Putamen (tissue), 1 donor: ENCODE measurements around the gene KIF4A.

Source experiments
- DNase-seq: peaks from one replicate; pipeline ENCODE4 v3.0.0-alpha.2; 2016; ENCODE audit warnings: low spot score

KIF4A gene

DNA sequence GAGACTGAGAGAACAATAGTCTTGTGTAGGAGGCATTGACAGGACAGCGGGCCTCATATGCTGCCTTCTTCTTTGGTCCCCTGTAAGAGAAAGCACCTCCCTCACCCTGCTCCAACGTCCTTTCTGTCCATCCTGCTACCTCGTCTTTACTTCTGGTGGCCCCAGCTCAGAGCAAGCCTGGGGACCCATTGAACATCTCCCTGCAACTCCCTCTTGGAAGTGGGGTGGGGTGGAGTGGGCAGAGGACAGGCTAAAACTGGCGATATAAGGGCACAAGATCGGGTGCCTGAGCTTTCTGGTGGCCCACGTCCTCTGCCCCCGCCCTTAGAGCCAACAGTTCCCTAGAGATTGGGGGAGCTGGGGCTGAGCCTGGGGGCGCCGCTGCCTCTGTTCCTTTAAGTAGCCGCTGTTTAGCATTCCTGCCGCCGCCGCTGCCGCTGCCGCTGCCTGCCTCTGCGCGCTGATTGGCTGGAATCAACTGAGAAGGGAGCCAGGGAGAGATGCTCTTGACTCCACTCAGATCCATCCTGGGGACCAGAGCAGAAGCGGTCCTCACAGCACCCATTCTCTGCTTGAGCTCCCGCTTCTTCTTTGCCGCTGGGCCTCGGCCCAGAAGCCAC is 154.5 kb downstream of the KIF4A start, which contains the start of gene DLG3:
DLG3 (plus strand) TSS at position 510 of the 620 bp plus-strand sequence. CDS start 367 bp downstream, outside the sequence.
- peak; percentile 74 for DNase-seq

DNA sequence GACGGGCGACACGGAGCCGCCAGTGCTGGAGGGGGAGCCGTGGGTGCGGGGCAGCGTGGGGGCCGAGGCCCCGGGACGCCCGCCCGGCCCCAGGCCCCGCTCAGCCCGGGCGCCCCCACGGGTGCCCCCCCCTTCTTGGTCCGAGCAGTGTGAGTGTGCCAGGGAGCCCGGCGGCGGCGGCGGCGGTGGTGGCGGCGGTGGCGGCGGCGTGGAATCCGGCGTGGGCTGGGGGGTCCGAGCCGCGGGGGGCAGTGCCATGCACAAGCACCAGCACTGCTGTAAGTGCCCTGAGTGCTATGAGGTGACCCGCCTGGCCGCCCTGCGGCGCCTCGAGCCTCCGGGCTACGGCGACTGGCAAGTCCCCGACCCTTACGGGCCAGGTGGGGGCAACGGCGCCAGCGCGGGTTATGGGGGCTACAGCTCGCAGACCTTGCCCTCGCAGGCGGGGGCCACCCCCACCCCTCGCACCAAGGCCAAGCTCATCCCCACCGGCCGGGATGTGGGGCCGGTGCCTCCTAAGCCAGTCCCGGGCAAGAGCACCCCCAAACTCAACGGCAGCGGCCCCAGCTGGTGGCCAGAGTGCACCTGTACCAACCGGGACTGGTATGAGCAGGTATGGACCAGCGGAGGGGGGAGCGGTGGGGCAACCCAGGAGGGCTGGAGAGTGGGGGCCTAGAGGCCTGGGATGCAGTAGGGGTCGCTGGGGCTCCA is 155.2 kb downstream of the KIF4A start:
- DNase-seq: no peak

- DNase-seq: no peak
Measured at GRCh38 chrX:70445951-70446350, 156.0 kb downstream of the KIF4A start.

DNA sequence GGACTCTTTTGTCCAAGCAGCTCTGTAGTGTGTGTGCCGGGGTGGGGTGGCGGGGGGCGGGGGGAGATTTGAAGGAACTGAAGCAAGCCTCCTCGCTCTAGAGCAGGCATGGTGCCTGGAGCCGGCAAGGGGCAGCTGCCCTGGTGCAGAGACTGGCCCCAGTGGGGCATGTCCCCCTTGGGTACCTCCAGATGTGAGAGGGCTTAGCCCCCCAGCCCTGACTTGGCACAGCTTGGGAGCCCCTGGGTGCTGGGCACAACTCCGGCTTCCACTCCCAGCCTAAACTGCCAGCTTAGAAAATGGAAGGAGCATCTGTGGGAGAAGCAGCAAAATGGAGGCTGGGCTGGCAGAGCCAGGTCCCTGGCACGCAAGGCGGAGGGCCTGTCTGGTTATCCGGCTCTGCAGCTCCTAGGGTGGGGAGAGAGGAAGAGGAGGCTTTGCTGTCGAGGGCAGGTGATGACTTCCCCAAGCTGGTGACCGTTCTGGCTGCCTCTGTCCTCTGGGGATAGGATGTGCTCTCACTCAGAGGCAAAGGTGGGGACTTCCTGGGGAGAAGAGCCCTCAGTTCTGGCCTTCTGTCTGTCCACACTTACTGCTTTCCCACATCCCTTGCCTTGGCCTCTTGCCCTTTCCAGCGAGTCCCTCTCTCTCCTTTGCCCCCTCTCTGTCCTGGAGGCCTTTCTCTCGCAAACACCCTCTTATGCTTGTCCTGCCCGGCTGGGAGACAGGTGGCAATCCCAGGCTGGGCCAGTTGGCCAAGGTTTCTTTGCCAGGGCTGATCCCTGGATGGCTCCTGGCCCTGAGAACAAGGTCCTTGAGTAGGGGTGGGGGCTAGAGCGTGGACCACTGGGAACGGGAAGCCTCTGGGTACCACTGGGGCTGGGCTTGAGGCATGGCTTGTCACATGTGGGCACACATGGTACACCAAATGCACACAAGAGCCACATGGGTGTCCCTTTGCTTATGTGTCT is 156.8 kb downstream of the KIF4A start:
- DNase-seq: no peak

- no peak for DNase-seq
Measured at GRCh38 chrX:70449457-70449966, 159.6 kb downstream of the KIF4A start.

DNA sequence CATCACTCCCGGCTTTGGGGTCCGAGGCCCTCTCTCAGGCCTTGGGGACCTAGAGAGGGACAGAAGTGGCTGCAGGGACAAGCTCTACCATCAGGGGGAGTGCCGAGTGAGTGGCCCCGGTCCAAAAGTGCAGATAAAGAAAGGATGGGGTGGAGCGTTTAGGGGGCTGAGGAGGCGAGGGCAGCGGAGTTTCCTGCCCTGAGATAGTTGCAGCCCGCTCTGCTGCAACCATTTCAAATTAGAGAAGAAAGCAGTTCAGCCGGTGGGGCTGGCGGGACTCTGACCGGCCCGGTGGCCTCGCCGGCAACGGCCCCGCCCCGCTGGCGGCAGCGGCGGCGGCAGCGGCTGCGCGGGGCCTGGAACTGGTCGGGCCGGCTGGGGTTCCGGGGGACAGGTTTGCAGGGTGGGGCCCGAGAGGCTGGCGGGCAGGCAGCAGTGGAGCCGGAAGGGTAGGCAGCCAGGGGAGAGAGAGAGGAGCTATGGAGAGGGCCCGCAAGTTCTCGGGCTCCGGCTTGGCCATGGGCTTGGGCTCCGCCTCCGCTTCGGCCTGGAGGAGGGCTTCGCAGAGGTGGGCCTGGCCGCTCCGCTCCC is 162.3 kb downstream of the KIF4A start:
- DNase-seq: no peak

GRCh38 chrX:70453024-70453618 is 163.2 kb downstream of the KIF4A start:
- DNase-seq: no peak

- no peak for DNase-seq
Measured at GRCh38 chrX:70454441-70455365, 164.8 kb downstream of the KIF4A start.

DNA sequence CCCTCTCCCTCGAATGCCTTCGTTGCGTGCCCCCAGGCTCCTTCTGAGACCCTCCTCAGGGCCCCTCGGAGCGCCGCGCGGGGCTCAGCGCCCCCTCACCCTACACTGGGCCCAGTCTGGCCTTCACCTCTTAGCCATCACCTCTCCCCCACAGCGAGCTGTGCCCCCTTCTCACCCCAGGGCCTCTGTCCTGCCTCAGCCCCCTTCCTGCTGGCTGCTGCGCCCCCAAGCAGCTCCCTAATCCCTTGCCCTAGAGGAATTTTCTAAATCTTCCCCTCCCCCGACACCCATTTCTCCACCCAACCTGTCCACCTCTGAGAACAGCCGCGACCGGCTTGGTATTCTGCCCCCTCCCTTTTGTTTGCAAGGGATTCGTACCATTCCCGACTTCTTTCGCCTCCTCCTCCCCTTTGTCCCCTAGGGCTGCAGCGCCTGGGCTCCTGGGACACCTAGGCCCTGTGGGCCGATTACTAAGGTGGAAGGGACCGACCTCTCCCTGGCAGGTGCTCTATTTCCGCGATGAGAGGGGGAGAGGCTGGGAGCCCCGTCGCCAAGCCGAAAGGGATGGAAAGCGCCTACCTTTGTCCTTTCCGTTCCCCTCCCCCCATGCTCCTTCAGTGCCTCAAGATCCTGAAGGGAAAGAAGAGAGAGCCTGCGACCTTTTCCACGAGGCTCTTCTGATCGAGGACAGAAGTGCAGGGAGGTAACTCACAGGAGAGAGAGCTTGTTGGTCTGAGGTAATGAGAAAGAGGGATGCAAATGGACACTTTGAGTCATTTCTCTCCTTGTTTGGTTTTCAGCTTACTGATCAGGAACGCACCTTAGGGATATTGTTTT is 165.7 kb downstream of the KIF4A start:
- no peak for DNase-seq

DNA sequence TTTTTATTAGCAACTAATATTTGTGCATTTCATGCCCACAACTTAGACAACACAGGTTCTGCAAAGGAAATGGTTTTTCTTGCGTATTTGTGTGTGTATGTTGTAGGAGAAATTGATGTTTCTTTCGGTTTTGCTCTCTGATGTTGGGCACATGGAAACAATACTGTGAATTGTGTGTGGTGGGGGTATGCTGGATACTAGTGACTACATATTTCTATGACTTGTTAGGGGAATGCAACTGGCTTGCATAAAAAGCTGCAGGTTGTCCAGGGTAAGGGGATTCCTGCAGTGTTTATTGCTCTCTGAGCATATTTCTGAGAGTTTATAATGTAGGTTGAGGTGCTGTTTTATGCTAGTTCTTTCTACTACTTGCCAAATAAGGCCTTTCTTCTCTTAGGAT is 166.4 kb downstream of the KIF4A start:
- no peak for DNase-seq

DNA sequence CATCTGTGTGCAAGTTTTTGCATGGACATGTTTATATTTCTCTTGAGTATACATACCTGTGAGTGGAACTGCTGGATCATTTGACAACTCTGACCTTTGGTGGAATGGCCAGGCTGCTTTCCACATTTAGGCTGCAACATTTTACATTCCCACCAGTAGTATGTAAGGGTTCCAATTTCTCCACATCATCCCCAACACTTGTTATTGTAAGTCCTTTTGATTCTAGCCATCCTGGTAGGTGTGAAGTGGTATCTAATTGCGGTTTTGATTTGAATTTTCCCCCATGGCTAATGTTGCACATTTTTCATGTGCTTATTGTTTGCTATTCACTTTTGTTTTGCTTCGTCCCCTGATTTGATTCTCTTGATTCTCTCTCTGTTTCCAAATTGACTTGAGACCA is 171.1 kb downstream of the KIF4A start:
- DNase-seq: no peak

GRCh38 chrX:70464051-70464450 is 174.1 kb downstream of the KIF4A start:
- no peak for DNase-seq

GRCh38 chrX:70466968-70467367 is 177.1 kb downstream of the KIF4A start:
- DNase-seq: no peak

GRCh38 chrX:70468709-70469108 is 178.8 kb downstream of the KIF4A start:
- DNase-seq: no peak
